Central memory CD4-positive, alpha-beta T cell (primary cell): ENCODE data around the gene PARD6B.
"Not testable (repeated sequence)": the region's sequence is repeated elsewhere in the genome, so short reads cannot be mapped to it uniquely, and the experiment has no call there.

Source experiments
- DNase-seq: peaks from one replicate; pipeline ENCODE4 v3.0.0; 2022

PARD6B gene

DNA sequence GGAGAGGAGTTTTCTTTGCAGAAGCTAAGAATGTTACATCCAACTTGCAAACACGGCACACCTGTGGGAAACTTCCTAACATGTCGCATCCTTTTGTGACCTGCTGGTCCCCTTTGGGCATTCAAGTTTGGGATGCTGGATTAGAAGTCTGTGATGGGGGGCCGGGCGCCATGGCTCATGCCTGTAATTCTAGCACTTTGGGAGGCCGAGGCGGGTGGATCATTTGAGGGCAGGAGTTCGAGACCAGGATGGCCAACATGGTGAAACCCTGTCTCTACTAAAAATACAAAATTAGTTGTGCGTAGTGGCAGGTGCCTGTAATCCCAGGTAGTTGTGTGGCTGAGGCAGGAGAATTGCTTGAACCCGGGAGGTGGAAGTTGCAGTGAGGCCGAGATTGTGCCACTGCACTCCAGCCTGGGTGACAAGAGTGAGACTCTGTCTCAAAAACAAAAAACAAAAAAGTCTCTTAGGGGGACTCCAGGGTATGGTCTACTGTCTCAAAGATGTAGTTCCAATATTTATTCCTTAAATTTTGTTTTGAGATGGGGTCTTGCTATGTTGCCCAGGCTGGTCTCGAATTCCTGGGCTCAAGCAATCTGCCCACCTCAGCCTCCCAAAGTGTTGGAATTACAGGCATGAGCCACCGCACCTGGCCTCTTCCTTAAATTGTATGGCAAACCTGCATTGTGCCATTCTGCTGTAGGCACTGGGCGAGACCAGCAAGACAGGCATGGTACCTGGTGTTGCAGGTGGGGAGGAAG is 69.8 kb downstream of the PARD6B start:
- not testable (repeated sequence) for DNase-seq

DNA sequence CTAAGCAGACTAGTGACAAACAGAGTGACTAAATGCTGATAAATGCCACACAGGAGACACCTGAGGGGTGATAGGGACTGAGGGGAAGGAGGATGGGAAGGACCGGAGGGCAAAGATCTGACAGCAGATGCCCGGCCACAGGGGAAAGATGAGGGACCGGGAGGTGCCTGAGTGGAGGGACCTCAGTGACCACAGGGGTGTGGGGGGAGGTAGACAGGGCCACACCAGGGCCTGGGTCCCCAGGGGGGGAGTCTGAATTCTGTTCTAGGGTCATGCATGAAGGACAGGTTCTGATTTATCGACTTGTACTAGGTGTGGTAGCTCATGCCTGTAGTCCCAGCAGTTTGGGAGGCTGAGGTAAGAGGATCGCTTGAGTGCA is 70.4 kb downstream of the PARD6B start:
- DNase-seq = no peak

DNA sequence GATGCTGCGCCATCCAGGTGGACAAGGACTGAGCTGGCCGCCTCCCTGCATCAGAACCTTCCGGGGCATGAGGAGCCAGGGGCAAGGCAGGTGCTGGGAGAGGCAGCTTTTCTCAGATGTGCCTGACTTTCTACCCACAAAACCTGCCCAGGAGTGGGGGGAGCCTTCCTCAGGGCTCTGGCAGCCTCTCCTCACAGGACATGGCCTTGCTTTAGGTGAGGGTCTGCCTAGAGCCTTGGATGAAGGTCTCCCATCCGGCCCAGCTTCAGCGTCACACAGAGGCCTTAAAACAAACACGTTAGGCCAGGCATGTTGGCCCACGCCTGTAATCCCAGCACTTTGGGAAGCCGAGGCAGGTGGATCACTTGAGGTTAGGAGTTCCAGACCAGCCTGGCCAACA is 70.9 kb downstream of the PARD6B start:
- no peak for DNase-seq

DNA sequence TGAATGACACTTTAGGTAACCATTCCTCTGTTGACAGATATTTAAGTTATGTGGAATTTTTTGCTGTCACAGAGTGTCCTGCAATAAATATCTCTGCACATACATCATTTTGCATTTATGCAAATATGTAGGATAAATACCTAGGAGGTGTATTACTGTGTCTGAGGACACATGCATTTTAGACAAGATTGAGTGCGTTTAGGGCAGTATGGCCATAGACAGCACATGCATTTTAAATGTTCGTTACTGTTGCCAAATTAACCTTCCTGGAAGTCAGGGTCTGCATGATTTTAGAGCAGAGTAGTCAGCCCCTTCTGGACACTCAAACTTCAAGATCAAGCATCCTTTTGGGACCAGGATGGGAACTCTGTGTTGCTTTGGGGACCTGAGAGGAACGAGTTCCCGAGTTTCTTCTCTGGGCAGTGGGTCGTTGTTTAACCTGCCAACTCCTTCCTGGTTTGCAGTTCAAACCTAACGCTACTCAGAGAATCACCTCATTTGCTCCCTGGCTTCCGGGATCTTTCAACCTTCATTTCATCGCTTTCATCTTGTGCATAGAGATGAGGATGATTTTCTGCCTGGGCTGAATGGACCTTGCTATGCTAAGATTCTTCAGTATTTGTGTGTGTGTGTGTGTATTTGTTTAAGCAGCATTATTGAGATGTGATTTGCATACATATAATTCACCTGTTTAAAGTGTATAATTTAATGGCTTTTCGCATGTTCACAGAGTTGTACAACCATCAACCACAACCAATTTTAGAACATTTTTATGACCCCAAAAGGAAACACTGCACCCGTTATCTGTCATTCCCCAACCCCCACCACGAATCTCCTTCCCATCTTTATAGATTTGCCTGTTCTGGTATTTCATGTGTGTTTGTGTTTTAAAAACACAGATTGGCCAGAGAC is 73.3 kb downstream of the PARD6B start:
- peak; percentile 33 for DNase-seq

DNA sequence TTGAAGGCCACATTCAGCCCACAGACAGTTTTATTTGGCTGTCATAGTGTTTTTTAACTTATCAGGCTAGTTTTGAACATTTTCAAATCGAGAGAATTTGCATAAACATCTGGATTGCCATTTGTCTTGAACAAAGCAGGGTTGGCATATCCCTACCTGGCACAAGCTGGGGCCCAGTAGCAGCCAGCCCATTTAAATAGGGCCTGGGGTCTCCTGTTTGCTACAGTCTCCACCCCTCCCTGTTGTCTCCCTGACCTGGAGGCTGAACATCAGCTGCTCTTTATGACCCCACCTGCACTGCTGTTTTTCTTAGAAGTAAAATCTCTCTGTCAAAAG is 73.9 kb downstream of the PARD6B start:
- DNase-seq = no peak

DNA sequence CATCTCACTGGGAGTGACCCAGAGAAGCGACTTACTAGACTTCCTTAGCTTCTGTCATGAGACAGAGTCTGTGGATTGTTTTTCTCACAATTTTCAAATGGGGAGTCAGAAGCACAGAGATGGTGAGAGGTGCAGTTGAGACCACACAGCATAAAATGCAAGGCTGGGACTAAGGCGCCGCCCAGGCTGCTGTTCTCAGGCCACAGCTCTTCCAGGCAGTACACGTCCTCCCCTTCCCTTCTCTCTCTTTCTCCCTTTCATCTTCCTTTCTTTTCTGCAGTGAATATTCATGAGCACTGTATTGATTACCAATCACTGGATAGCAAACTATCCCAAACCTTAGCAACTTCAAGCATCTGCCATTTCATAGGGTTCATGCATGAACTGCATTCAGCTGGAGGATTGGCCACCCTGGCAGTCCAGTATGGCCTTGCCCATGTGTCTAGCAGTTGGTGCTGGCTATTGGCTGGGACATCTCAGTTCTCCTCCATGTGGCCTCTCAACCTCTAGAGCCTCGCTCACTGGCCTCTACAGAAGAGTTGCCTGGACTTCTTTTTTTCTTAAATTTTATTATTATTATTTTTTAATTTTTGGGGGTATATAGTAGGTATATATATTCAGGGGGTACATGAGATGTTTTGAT is 74.9 kb downstream of the PARD6B start:
- DNase-seq = no peak
